ENCODE measurements around the gene FRRS1. TPM values are rescaled to one million over a fixed set of nuclear protein-coding genes. Genes with fewer than 3 reads are reported as not detected.

Gene FRRS1
- total and polyA plus RNA-seq, 2 experiments from 2014 or later = 0.34 to 6.8 TPM

DNA sequence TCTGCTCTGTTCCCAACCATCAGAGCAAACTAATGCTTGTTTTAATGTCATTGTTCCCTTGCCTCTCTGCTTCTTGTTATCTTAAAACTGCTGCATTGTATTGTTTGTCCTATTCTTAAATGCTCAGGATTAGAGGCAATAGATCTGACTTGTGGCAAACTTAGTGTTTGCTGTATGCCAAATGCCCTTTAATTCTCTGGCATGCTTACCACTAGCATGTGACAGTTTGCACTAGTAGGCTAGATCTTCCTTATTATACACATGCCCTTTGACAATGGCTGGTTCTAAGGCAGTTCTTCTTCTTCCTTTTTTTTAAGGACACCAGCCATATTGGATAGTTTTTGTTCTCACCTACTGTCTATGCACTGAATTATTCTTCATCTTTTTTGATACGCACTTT lies 90.4 kb downstream of the FRRS1 start (continued):
- TF ChIP-seq, protein P1, sequence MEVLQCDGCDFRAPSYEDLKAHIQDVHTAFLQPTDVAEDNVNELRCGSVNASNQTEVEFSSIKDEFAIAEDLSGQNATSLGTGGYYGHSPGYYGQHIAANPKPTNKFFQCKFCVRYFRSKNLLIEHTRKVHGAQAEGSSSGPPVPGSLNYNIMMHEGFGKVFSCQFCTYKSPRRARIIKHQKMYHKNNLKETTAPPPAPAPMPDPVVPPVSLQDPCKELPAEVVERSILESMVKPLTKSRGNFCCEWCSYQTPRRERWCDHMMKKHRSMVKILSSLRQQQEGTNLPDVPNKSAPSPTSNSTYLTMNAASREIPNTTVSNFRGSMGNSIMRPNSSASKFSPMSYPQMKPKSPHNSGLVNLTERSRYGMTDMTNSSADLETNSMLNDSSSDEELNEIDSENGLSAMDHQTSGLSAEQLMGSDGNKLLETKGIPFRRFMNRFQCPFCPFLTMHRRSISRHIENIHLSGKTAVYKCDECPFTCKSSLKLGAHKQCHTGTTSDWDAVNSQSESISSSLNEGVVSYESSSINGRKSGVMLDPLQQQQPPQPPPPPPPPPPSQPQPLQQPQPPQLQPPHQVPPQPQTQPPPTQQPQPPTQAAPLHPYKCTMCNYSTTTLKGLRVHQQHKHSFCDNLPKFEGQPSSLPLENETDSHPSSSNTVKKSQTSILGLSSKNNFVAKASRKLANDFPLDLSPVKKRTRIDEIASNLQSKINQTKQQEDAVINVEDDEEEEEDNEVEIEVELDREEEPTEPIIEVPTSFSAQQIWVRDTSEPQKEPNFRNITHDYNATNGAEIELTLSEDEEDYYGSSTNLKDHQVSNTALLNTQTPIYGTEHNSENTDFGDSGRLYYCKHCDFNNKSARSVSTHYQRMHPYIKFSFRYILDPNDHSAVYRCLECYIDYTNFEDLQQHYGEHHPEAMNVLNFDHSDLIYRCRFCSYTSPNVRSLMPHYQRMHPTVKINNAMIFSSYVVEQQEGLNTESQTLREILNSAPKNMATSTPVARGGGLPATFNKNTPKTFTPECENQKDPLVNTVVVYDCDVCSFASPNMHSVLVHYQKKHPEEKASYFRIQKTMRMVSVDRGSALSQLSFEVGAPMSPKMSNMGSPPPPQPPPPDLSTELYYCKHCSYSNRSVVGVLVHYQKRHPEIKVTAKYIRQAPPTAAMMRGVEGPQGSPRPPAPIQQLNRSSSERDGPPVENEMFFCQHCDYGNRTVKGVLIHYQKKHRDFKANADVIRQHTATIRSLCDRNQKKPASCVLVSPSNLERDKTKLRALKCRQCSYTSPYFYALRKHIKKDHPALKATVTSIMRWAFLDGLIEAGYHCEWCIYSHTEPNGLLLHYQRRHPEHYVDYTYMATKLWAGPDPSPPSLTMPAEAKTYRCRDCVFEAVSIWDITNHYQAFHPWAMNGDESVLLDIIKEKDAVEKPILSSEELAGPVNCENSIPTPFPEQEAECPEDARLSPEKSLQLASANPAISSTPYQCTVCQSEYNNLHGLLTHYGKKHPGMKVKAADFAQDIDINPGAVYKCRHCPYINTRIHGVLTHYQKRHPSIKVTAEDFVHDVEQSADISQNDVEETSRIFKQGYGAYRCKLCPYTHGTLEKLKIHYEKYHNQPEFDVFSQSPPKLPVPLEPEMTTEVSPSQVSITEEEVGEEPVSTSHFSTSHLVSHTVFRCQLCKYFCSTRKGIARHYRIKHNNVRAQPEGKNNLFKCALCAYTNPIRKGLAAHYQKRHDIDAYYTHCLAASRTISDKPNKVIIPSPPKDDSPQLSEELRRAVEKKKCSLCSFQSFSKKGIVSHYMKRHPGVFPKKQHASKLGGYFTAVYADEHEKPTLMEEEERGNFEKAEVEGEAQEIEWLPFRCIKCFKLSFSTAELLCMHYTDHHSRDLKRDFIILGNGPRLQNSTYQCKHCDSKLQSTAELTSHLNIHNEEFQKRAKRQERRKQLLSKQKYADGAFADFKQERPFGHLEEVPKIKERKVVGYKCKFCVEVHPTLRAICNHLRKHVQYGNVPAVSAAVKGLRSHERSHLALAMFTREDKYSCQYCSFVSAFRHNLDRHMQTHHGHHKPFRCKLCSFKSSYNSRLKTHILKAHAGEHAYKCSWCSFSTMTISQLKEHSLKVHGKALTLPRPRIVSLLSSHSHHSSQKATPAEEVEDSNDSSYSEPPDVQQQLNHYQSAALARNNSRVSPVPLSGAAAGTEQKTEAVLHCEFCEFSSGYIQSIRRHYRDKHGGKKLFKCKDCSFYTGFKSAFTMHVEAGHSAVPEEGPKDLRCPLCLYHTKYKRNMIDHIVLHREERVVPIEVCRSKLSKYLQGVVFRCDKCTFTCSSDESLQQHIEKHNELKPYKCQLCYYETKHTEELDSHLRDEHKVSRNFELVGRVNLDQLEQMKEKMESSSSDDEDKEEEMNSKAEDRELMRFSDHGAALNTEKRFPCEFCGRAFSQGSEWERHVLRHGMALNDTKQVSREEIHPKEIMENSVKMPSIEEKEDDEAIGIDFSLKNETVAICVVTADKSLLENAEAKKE (CRISPR knock-in tag; IDR thresholded peaks at IDR 0.05) = no peak

DNA sequence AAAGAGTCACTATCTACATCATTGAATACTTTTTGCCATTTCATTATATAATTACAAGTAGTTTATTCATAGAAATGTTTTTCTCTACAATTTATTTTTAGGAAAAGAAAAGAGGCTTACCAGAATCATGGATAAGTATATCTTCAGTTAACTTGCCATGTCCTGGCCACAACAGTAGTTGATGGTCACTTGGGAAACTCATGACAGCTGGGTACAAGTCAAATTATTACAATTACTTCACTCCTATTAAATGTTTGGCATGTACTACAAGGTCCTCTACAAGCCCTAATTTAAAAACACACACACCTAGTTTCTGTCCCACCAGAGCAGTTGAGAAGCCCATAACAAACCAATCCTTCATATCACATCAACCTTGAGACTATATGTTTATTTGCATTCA lies 91.1 kb downstream of the FRRS1 start:
- Mint-ChIP-seq H3K36me3 (ENCODE audit: low read depth) (no peaks in the 10 kb centered on the region), H3K27me3 (ENCODE audit: insufficient read depth, low read depth, poor library complexity) (peaks cover 3% of the 10 kb centered on the region), H3K4me3 (no peak overlapping the region), H3K4me1 (peaks cover 9% of the 10 kb centered on the region; the same call in 2 of the 3 replicates), H3K9me3 (no peaks in the 10 kb centered on the region), H3K27ac (no peak overlapping the region)
- no peaks in the 10 kb centered on the region for H3K36me3 ChIP-seq (ENCODE audit: insufficient read depth)
- H3K27ac ChIP-seq (ENCODE audit: low read depth) = no peak overlapping the region
- no peaks in the 10 kb centered on the region for H3K79me2 ChIP-seq (replicated peaks; ENCODE audit: insufficient read depth)
- no peaks in the 10 kb centered on the region for H4K20me1 ChIP-seq (replicated peaks; ENCODE audit: insufficient read depth)
- H3K4me3 ChIP-seq = no peak overlapping the region
- H3K4me2 ChIP-seq = no peak overlapping the region
- TF ChIP-seq NANOG (IDR thresholded peaks at IDR 0.05; ENCODE audit: borderline replicate concordance) (no peak), EZH2phosphoT487 (IDR thresholded peaks at IDR 0.05; ENCODE audit: unreplicated experiment) (no peak), JUNB (IDR thresholded peaks at IDR 0.05; ENCODE audit: unreplicated experiment) (no peak), ZNF331 (CRISPR knock-in tag; IDR thresholded peaks at IDR 0.05; ENCODE audit: low read depth) (no peak), POLR2AphosphoS5 (IDR thresholded peaks at IDR 0.05; ENCODE audit: low read depth) (no peak), CREB1 (CRISPR knock-in tag; IDR thresholded peaks at IDR 0.05; ENCODE audit: low read depth) (no peak), ZNF114 (CRISPR knock-in tag; IDR thresholded peaks at IDR 0.05) (no peak)
- TF ChIP-seq, protein P1 (CRISPR knock-in tag; IDR thresholded peaks at IDR 0.05) = no peak
- TF ChIP-seq, protein P2, sequence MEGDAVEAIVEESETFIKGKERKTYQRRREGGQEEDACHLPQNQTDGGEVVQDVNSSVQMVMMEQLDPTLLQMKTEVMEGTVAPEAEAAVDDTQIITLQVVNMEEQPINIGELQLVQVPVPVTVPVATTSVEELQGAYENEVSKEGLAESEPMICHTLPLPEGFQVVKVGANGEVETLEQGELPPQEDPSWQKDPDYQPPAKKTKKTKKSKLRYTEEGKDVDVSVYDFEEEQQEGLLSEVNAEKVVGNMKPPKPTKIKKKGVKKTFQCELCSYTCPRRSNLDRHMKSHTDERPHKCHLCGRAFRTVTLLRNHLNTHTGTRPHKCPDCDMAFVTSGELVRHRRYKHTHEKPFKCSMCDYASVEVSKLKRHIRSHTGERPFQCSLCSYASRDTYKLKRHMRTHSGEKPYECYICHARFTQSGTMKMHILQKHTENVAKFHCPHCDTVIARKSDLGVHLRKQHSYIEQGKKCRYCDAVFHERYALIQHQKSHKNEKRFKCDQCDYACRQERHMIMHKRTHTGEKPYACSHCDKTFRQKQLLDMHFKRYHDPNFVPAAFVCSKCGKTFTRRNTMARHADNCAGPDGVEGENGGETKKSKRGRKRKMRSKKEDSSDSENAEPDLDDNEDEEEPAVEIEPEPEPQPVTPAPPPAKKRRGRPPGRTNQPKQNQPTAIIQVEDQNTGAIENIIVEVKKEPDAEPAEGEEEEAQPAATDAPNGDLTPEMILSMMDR (conservative IDR thresholded peaks at IDR 0.05; ENCODE audit: low read depth in 2 of 2) = no peak
- no peak overlapping the region for H2AFZ ChIP-seq
- 0 out of 2 replicates have a peak, but pooled peaks cover 2% of the 10 kb centered on the region for H3K9me2 ChIP-seq (ENCODE audit: insufficient read depth)
- no peaks in the 10 kb centered on the region for H3F3A ChIP-seq (replicated peaks; ENCODE audit: low read depth)
- ATAC-seq (no peak), DNase-seq (ENCODE audit: low spot score) (no peak)
- H3K4me1 ChIP-seq (ENCODE audit: insufficient read depth) = 0 out of 2 replicates have a peak, but pooled peaks cover 3% of the 10 kb centered on the region
- H3K27me3 ChIP-seq (ENCODE audit: insufficient read depth) = no peaks in the 10 kb centered on the region
